HepG2 (cell line): ENCODE data around the gene ABCC10. TPM values are rescaled to one million over a fixed set of nuclear protein-coding genes. Genes with fewer than 3 reads are reported as not detected.

ENCODE experiments used
- CBX1 ChIP-seq: IDR thresholded peaks from one replicate; pipeline ENCODE4 v1.6.1; 2016; ENCODE audit warnings: antibody characterized with exemption, low read depth
- KDM2A ChIP-seq: sonication (generic); formaldehyde crosslinking; IDR thresholded peaks from 2 replicates; pipeline ENCODE4 v1.4.0; 2020; ENCODE audit warnings: low read depth, missing genetic modification reagents, borderline replicate concordance
- KDM4B ChIP-seq: sonication (generic); formaldehyde crosslinking; IDR thresholded peaks from 2 replicates; pipeline ENCODE4 v1.4.0; 2020; ENCODE audit warnings: missing genetic modification reagents
- RXRA ChIP-seq: sonication (generic); formaldehyde crosslinking; IDR thresholded peaks from 2 replicates; pipeline ENCODE4 v1.5.1; 2020; ENCODE audit warnings: missing genetic modification reagents
- ZFP90 ChIP-seq: sonication (generic); formaldehyde crosslinking; IDR thresholded peaks from 2 replicates; pipeline ENCODE4 v1.8.0; 2022; ENCODE audit warnings: missing genetic modification reagents, mild to moderate bottlenecking, inconsistent platforms, borderline replicate concordance
- polyA plus RNA-seq, 8 experiments: library from polyadenylated mRNA; depleted of rRNA in 3 of 8; stranded (reverse) in 7 of 8; unstranded in 1 of 8; fragments of >200 nt; fragmentation: Illumina TruSeq in 4 of 8; extraction: Trizol in 4 of 8; gene quantifications; 2 replicates each; pipeline versions ENCODE4 v1.2.1 to v1.2.3, GENCODE V29; 2011 to 2016; ENCODE audit warnings: low read depth in 4 of 8, missing spikeins in 1 of 8, mixed read lengths in 1 of 8; ENCODE audit not compliant: insufficient read depth in 1 of 8
- total RNA-seq, 5 experiments: library from RNA; depleted of rRNA; stranded (reverse); fragments of >200 nt; fragmentation: Illumina TruSeq; extraction: Trizol; gene quantifications; 2 replicates each; pipeline ENCODE4 v1.2.3, GENCODE V29; 2016; ENCODE audit warnings: low read depth in 1 of 5
- TF ChIP-seq, protein P1 (sequence below): sonication (generic); formaldehyde crosslinking; IDR thresholded peaks from 2 replicates; pipeline ENCODE4 v1.4.0; 2020; ENCODE audit warnings: missing genetic modification reagents
- TF ChIP-seq, protein P2 (sequence below): sonication (generic); formaldehyde crosslinking; IDR thresholded peaks from 2 replicates; pipeline ENCODE4 v1.4.0; 2020; ENCODE audit warnings: mild to moderate bottlenecking, missing genetic modification reagents
- TF ChIP-seq, protein P3 (sequence below): sonication (generic); formaldehyde crosslinking; IDR thresholded peaks from 2 replicates; pipeline ENCODE4 v1.4.0; 2020; ENCODE audit warnings: missing genetic modification reagents
- TF ChIP-seq, protein P4 (sequence below), 2 experiments: sonication (generic) in 1 of 2; formaldehyde crosslinking in 1 of 2; IDR thresholded peaks; 2 replicates each; pipeline versions ENCODE4 v1.5.1 to v1.6.1; 2011 to 2020; ENCODE audit warnings: borderline replicate concordance in 1 of 2, low read depth in 1 of 2, low read length in 1 of 2, mild to moderate bottlenecking in 1 of 2, missing genetic modification reagents in 1 of 2, moderate library complexity in 1 of 2
- TF ChIP-seq, protein P5 (sequence below): sonication (generic); formaldehyde crosslinking; conservative IDR thresholded peaks from 2 replicates; pipeline ENCODE4 v1.4.0; 2020; ENCODE audit warnings: mild to moderate bottlenecking, missing genetic modification reagents, moderate library complexity
- TF ChIP-seq, protein P6 (sequence below): sonication (generic); formaldehyde crosslinking; IDR thresholded peaks from 2 replicates; pipeline ENCODE4 v1.4.0; 2020; ENCODE audit warnings: missing genetic modification reagents, mild to moderate bottlenecking, borderline replicate concordance

The ABCC10 gene
- total and polyA plus RNA-seq, 2 of the 13 experiments (the other 11 are each of a cell fraction or from before 2014, with no cell fraction given): 16.0 to 24.3 TPM

DNA sequence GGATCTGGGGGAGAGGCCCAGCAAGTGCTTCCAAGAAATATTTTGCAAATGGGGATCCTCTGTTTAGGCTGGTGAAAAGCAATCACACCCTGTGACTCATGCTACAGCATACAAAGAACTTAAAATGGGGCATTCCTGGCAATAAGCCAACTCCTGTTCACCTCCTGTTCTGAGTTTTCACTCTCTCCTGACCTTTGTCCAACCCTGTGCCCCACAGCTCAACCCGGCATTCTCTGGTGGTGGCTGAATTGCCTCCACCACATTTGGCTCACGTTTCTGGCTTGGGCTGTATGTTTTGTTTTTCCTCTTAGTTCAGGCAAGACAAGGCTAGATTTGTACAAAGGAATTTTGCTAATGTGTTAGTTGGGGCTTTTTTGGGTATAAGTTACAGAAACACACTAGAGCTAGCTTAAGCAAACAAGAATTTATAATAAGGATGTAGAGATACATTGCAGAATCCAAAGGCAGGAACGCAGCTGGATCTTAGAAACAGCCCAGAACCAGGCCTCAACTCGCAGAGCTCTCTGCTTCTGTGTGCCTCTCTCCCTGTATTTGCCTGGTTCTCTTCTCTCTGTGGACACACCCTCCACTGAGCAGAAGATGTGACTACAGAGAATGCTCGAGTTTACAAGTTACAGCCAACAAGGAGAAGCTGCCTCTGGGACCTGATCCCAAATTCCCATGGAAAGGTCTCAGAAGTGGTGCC, 9.4 kb downstream of the ABCC10 start (continued):
- no peak for TF ChIP-seq ZFP90
- TF ChIP-seq, protein P1, sequence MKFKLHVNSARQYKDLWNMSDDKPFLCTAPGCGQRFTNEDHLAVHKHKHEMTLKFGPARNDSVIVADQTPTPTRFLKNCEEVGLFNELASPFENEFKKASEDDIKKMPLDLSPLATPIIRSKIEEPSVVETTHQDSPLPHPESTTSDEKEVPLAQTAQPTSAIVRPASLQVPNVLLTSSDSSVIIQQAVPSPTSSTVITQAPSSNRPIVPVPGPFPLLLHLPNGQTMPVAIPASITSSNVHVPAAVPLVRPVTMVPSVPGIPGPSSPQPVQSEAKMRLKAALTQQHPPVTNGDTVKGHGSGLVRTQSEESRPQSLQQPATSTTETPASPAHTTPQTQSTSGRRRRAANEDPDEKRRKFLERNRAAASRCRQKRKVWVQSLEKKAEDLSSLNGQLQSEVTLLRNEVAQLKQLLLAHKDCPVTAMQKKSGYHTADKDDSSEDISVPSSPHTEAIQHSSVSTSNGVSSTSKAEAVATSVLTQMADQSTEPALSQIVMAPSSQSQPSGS (CRISPR knock-in tag): no peak
- TF ChIP-seq KDM4B (CRISPR knock-in tag): peak; percentile 8; the same call in 1 of the 2 replicates
- TF ChIP-seq, protein P2, sequence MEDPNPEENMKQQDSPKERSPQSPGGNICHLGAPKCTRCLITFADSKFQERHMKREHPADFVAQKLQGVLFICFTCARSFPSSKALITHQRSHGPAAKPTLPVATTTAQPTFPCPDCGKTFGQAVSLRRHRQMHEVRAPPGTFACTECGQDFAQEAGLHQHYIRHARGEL: no peak
- peak; percentile 97 for TF ChIP-seq RXRA
- TF ChIP-seq, protein P3, sequence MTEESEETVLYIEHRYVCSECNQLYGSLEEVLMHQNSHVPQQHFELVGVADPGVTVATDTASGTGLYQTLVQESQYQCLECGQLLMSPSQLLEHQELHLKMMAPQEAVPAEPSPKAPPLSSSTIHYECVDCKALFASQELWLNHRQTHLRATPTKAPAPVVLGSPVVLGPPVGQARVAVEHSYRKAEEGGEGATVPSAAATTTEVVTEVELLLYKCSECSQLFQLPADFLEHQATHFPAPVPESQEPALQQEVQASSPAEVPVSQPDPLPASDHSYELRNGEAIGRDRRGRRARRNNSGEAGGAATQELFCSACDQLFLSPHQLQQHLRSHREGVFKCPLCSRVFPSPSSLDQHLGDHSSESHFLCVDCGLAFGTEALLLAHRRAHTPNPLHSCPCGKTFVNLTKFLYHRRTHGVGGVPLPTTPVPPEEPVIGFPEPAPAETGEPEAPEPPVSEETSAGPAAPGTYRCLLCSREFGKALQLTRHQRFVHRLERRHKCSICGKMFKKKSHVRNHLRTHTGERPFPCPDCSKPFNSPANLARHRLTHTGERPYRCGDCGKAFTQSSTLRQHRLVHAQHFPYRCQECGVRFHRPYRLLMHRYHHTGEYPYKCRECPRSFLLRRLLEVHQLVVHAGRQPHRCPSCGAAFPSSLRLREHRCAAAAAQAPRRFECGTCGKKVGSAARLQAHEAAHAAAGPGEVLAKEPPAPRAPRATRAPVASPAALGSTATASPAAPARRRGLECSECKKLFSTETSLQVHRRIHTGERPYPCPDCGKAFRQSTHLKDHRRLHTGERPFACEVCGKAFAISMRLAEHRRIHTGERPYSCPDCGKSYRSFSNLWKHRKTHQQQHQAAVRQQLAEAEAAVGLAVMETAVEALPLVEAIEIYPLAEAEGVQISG (CRISPR knock-in tag): 0 out of 2 replicates have a peak, but pooled peaks have one; percentile 57
- TF ChIP-seq, protein P4, sequence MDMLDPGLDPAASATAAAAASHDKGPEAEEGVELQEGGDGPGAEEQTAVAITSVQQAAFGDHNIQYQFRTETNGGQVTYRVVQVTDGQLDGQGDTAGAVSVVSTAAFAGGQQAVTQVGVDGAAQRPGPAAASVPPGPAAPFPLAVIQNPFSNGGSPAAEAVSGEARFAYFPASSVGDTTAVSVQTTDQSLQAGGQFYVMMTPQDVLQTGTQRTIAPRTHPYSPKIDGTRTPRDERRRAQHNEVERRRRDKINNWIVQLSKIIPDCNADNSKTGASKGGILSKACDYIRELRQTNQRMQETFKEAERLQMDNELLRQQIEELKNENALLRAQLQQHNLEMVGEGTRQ (IDR thresholded peaks at IDR 0.05; ENCODE audit: low read depth, low read length): no peak
- TF ChIP-seq, protein P4 (CRISPR knock-in tag; IDR thresholded peaks at IDR 0.05; ENCODE audit: borderline replicate concordance): no peak
- TF ChIP-seq KDM2A (CRISPR knock-in tag): peak; percentile 58; the same call in 1 of the 2 replicates
- TF ChIP-seq, protein P5, sequence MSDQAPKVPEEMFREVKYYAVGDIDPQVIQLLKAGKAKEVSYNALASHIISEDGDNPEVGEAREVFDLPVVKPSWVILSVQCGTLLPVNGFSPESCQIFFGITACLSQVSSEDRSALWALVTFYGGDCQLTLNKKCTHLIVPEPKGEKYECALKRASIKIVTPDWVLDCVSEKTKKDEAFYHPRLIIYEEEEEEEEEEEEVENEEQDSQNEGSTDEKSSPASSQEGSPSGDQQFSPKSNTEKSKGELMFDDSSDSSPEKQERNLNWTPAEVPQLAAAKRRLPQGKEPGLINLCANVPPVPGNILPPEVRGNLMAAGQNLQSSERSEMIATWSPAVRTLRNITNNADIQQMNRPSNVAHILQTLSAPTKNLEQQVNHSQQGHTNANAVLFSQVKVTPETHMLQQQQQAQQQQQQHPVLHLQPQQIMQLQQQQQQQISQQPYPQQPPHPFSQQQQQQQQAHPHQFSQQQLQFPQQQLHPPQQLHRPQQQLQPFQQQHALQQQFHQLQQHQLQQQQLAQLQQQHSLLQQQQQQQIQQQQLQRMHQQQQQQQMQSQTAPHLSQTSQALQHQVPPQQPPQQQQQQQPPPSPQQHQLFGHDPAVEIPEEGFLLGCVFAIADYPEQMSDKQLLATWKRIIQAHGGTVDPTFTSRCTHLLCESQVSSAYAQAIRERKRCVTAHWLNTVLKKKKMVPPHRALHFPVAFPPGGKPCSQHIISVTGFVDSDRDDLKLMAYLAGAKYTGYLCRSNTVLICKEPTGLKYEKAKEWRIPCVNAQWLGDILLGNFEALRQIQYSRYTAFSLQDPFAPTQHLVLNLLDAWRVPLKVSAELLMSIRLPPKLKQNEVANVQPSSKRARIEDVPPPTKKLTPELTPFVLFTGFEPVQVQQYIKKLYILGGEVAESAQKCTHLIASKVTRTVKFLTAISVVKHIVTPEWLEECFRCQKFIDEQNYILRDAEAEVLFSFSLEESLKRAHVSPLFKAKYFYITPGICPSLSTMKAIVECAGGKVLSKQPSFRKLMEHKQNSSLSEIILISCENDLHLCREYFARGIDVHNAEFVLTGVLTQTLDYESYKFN (CRISPR knock-in tag): peak; percentile 94
- no peak for TF ChIP-seq CBX1
- TF ChIP-seq, protein P6, sequence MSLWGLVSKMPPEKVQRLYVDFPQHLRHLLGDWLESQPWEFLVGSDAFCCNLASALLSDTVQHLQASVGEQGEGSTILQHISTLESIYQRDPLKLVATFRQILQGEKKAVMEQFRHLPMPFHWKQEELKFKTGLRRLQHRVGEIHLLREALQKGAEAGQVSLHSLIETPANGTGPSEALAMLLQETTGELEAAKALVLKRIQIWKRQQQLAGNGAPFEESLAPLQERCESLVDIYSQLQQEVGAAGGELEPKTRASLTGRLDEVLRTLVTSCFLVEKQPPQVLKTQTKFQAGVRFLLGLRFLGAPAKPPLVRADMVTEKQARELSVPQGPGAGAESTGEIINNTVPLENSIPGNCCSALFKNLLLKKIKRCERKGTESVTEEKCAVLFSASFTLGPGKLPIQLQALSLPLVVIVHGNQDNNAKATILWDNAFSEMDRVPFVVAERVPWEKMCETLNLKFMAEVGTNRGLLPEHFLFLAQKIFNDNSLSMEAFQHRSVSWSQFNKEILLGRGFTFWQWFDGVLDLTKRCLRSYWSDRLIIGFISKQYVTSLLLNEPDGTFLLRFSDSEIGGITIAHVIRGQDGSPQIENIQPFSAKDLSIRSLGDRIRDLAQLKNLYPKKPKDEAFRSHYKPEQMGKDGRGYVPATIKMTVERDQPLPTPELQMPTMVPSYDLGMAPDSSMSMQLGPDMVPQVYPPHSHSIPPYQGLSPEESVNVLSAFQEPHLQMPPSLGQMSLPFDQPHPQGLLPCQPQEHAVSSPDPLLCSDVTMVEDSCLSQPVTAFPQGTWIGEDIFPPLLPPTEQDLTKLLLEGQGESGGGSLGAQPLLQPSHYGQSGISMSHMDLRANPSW (CRISPR knock-in tag): peak; percentile 61; the same call in 1 of the 2 replicates
